ENCODE data around the gene CGB3.

GRCh38 chr19:49019242-49019932 is 4.7 kb downstream of the CGB3 start:
- peak in 1 of 3 donors; percentile 22 for TF ChIP-seq POLR2AphosphoS5 (IDR thresholded peaks at IDR 0.05)
- TF ChIP-seq POLR2A (IDR thresholded peaks at IDR 0.05), result no peak
- TF ChIP-seq CTCF (IDR thresholded peaks at IDR 0.05 in 8 of 11, conservative IDR thresholded peaks at IDR 0.05 in 3 of 11), result no peak
